ENCODE results near the gene CPLANE2.

GRCh38 chr1:16254263-16254928 is 17.4 kb upstream of the CPLANE2 start:
- TF ChIP-seq CTCF (conservative IDR thresholded peaks at IDR 0.05) (no peak), EZH2 (IDR thresholded peaks at IDR 0.05; ENCODE audit: low read depth) (no peak)
